Activated CD4-positive, alpha-beta T cell treated with anti-CD3 and anti-CD28 coated beads, Interleukin-2, Interleukin-6, amounts not matched to agents 100 ng/mL and 50 ng/mL, durations not matched to agents 16 hours and 8 hours (primary cell): ENCODE results near the gene TCERG1L.
"Not testable (repeated sequence)": the region's sequence is repeated elsewhere in the genome, so short reads cannot be mapped to it uniquely, and the experiment has no call there.

Experiments used
- DNase-seq: peaks from one replicate; pipeline ENCODE4 v3.0.0-alpha.2; 2020

TCERG1L gene

GRCh38 chr10:131137223-131137622 lies 174.3 kb downstream of the TCERG1L start:
- DNase-seq: no peak

- DNase-seq: not testable (repeated sequence)
These were observed 175.2 kb downstream of the TCERG1L start for GRCh38 chr10:131136336-131136735.

GRCh38 chr10:131135716-131136115 lies 175.8 kb downstream of the TCERG1L start:
- no peak for DNase-seq

- no peak for DNase-seq
These were observed 176.9 kb downstream of the TCERG1L start for GRCh38 chr10:131134651-131135050.

GRCh38 chr10:131134001-131134576 lies 177.4 kb downstream of the TCERG1L start:
- DNase-seq: no peak

- DNase-seq: no peak
These were observed 178.8 kb downstream of the TCERG1L start for GRCh38 chr10:131132681-131133080.

GRCh38 chr10:131131726-131132591 lies 179.6 kb downstream of the TCERG1L start:
- no peak for DNase-seq

- no peak for DNase-seq
These were observed 181.5 kb downstream of the TCERG1L start for GRCh38 chr10:131130025-131130424.

- no peak for DNase-seq
These were observed 182.0 kb downstream of the TCERG1L start for GRCh38 chr10:131129544-131129943.

- DNase-seq: no peak
These were observed 182.8 kb downstream of the TCERG1L start for GRCh38 chr10:131128731-131129130.

GRCh38 chr10:131127610-131128009 lies 183.9 kb downstream of the TCERG1L start:
- no peak for DNase-seq

GRCh38 chr10:131127138-131127589 lies 184.4 kb downstream of the TCERG1L start:
- no peak for DNase-seq

GRCh38 chr10:131126321-131127137 lies 185.0 kb downstream of the TCERG1L start:
- DNase-seq: no peak

GRCh38 chr10:131125511-131126225 lies 185.9 kb downstream of the TCERG1L start:
- no peak for DNase-seq

GRCh38 chr10:131124945-131125344 lies 186.6 kb downstream of the TCERG1L start:
- DNase-seq: no peak

GRCh38 chr10:131123496-131123895 lies 188.0 kb downstream of the TCERG1L start:
- DNase-seq: no peak

GRCh38 chr10:131121511-131122035 lies 189.9 kb downstream of the TCERG1L start:
- no peak for DNase-seq

- DNase-seq: no peak
These were observed 191.7 kb downstream of the TCERG1L start for GRCh38 chr10:131119626-131120355.

- DNase-seq: no peak
These were observed 193.9 kb downstream of the TCERG1L start for GRCh38 chr10:131117416-131118212.

- DNase-seq: no peak
These were observed 194.5 kb downstream of the TCERG1L start for GRCh38 chr10:131116991-131117375.
